Measurements from ENCODE around the gene ARHGAP24.

ARHGAP24 gene

DNA sequence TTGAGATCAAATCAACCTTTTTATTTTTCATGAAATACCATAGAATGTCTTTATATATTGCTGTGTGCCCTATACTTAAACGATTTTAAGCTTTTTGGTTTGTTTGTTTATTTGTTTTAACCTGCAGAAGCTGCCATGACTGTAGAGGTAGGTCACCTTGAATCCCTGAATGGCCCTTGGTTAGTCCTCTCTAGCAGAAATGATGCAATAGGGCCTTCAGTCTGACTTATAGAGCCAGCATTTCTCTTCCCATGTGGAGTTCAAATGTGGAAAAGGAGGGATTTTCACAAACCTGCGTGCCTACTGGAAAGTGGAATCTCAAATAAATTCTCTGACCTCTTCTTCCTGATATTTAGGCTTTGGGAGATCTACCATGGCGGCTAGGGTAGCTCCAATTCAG lies 557.0 kb downstream of the ARHGAP24 start:
- Histone ChIP-seq H3K36me3 (ENCODE audit: control insufficient read depth in 1 of 2, insufficient read depth in 2 of 2, low read length in 2 of 2) (no peaks in the 10 kb centered on the region), H3K9ac (ENCODE audit: low read depth in 1 of 2, low read length in 2 of 2) (no peak overlapping the region), H3K27me3 (ENCODE audit: control insufficient read depth in 1 of 2, insufficient read depth in 2 of 2, low read length in 2 of 2) (no peaks in the 10 kb centered on the region), H3K27ac (ENCODE audit: low read depth, low read length) (no peak overlapping the region), H3K4me1 (ENCODE audit: control insufficient read depth in 1 of 2, insufficient read depth in 2 of 2, low read length in 2 of 2) (no peaks in the 10 kb centered on the region), H3K4me3 (ENCODE audit: low read depth in 1 of 2, low read length in 2 of 2) (no peak overlapping the region), H3K9me3 (ENCODE audit: control insufficient read depth in 1 of 2, low read length in 2 of 2) (no peaks in the 10 kb centered on the region)

DNA sequence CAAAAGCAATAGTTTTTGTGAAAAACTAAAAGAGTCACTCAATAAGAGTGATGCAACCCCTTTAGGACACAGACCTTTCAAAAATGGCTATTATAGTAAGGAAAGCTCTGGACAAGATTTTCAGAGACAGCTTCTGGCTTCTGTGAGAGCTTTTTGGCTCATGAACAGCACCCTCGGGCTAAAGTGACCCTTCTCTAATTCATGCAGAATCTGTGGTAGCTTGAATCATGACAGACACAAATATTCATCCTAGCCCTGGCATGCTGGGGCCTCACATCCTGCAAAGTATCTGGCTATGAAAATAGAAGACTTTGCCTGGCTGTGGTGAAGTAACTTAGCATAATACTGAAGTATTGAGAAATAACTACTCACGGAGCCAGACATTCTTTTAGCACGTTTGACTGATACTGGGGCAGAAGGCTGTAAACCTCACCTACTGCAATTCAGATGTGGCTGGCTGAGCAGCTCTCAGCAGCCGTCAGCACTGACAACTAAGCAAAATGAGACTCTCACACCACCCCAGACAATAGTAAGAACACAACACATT lies 557.6 kb downstream of the ARHGAP24 start:
- Histone ChIP-seq H3K4me3 (ENCODE audit: low read depth in 1 of 2, low read length in 2 of 2) (no peak overlapping the region), H3K36me3 (ENCODE audit: control insufficient read depth in 1 of 2, insufficient read depth in 2 of 2, low read length in 2 of 2) (no peaks in the 10 kb centered on the region), H3K9me3 (ENCODE audit: control insufficient read depth in 1 of 2, low read length in 2 of 2) (no peaks in the 10 kb centered on the region)

DNA sequence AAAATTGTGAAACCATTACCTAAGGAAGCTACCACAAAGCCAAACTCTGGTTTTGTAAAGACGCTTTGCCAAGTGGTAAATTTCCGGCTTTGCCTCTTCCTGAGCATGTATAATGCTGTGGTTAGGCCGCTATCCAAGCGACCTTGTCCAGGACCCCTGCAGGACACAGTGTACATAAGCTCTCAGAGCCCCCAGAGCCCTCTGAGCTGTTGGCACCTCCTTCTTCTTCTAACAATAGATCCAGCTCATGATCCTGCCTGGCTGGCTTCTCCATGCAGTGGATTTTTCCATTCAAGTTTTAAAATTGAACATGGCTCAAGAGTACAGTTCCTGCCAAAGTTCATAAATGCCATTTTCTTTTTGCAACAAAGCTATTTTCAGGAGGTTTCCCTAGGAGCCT lies 558.2 kb downstream of the ARHGAP24 start:
- no peak overlapping the region for H3K9ac ChIP-seq (ENCODE audit: low read depth in 1 of 2, low read length in 2 of 2)
- H3K27ac ChIP-seq (ENCODE audit: low read depth, low read length): no peak overlapping the region
- H3K4me1 ChIP-seq (ENCODE audit: control insufficient read depth in 1 of 2, insufficient read depth in 2 of 2, low read length in 2 of 2): no peaks in the 10 kb centered on the region
- H3K27me3 ChIP-seq (ENCODE audit: control insufficient read depth in 1 of 2, insufficient read depth in 2 of 2, low read length in 2 of 2): no peaks in the 10 kb centered on the region
- H3K9me3 ChIP-seq (ENCODE audit: control insufficient read depth in 1 of 2, low read length in 2 of 2): no peaks in the 10 kb centered on the region
- H3K36me3 ChIP-seq (ENCODE audit: control insufficient read depth in 1 of 2, insufficient read depth in 2 of 2, low read length in 2 of 2): no peaks in the 10 kb centered on the region
- H3K4me3 ChIP-seq (ENCODE audit: low read depth in 1 of 2, low read length in 2 of 2): no peak overlapping the region

More for the DNA sequence above, 557.6 kb downstream of the ARHGAP24 start:
- Histone ChIP-seq H3K27ac (ENCODE audit: low read depth, low read length) (no peak overlapping the region), H3K27me3 (ENCODE audit: control insufficient read depth in 1 of 2, insufficient read depth in 2 of 2, low read length in 2 of 2) (no peaks in the 10 kb centered on the region), H3K4me1 (ENCODE audit: control insufficient read depth in 1 of 2, insufficient read depth in 2 of 2, low read length in 2 of 2) (no peaks in the 10 kb centered on the region), H3K9ac (ENCODE audit: low read depth in 1 of 2, low read length in 2 of 2) (no peak overlapping the region)

- Histone ChIP-seq H3K9me3 (ENCODE audit: control insufficient read depth in 1 of 2, low read length in 2 of 2) (no peaks in the 10 kb centered on the region), H3K4me3 (ENCODE audit: low read depth in 1 of 2, low read length in 2 of 2) (no peak overlapping the region), H3K4me1 (ENCODE audit: control insufficient read depth in 1 of 2, insufficient read depth in 2 of 2, low read length in 2 of 2) (no peaks in the 10 kb centered on the region), H3K27ac (ENCODE audit: low read depth, low read length) (no peak overlapping the region), H3K9ac (ENCODE audit: low read depth in 1 of 2, low read length in 2 of 2) (no peak overlapping the region), H3K36me3 (ENCODE audit: control insufficient read depth in 1 of 2, insufficient read depth in 2 of 2, low read length in 2 of 2) (no peaks in the 10 kb centered on the region), H3K27me3 (ENCODE audit: control insufficient read depth in 1 of 2, insufficient read depth in 2 of 2, low read length in 2 of 2) (no peaks in the 10 kb centered on the region)
Measured at GRCh38 chr4:86034616-86035015, 559.7 kb downstream of the ARHGAP24 start.

GRCh38 chr4:86035688-86036087 lies 560.7 kb downstream of the ARHGAP24 start:
- no peak overlapping the region for H3K4me3 ChIP-seq (ENCODE audit: low read depth in 1 of 2, low read length in 2 of 2)
- H3K36me3 ChIP-seq (ENCODE audit: control insufficient read depth in 1 of 2, insufficient read depth in 2 of 2, low read length in 2 of 2): no peaks in the 10 kb centered on the region
- H3K27ac ChIP-seq (ENCODE audit: low read depth, low read length): no peak overlapping the region
- no peaks in the 10 kb centered on the region for H3K27me3 ChIP-seq (ENCODE audit: control insufficient read depth in 1 of 2, insufficient read depth in 2 of 2, low read length in 2 of 2)
- no peaks in the 10 kb centered on the region for H3K4me1 ChIP-seq (ENCODE audit: control insufficient read depth in 1 of 2, insufficient read depth in 2 of 2, low read length in 2 of 2)
- no peaks in the 10 kb centered on the region for H3K9me3 ChIP-seq (ENCODE audit: control insufficient read depth in 1 of 2, low read length in 2 of 2)
- H3K9ac ChIP-seq (ENCODE audit: low read depth in 1 of 2, low read length in 2 of 2): no peak overlapping the region

DNA sequence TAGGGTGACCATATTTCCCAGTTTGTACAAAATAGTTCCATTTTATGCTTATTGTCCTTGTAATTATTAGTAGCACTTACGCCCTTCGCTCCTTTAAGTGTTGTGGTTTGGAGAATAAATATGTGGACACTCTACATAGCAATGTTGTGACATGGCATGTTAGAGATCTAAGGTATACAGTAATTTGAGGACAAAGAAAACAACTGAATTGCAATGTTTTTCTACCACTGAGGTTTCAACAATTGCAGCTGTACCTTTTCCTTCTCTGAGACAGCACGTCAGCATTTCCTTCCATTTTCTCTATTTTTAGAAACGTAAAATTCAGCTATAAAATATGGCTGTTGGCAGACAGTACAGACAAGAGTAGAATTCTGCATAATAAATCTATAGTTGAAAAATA lies 561.8 kb downstream of the ARHGAP24 start:
- Histone ChIP-seq H3K9ac (ENCODE audit: low read depth in 1 of 2, low read length in 2 of 2) (no peak overlapping the region), H3K27me3 (ENCODE audit: control insufficient read depth in 1 of 2, insufficient read depth in 2 of 2, low read length in 2 of 2) (no peaks in the 10 kb centered on the region), H3K36me3 (ENCODE audit: control insufficient read depth in 1 of 2, insufficient read depth in 2 of 2, low read length in 2 of 2) (no peaks in the 10 kb centered on the region), H3K9me3 (ENCODE audit: control insufficient read depth in 1 of 2, low read length in 2 of 2) (no peaks in the 10 kb centered on the region), H3K4me1 (ENCODE audit: control insufficient read depth in 1 of 2, insufficient read depth in 2 of 2, low read length in 2 of 2) (no peaks in the 10 kb centered on the region), H3K4me3 (ENCODE audit: low read depth in 1 of 2, low read length in 2 of 2) (no peak overlapping the region), H3K27ac (ENCODE audit: low read depth, low read length) (no peak overlapping the region)

DNA sequence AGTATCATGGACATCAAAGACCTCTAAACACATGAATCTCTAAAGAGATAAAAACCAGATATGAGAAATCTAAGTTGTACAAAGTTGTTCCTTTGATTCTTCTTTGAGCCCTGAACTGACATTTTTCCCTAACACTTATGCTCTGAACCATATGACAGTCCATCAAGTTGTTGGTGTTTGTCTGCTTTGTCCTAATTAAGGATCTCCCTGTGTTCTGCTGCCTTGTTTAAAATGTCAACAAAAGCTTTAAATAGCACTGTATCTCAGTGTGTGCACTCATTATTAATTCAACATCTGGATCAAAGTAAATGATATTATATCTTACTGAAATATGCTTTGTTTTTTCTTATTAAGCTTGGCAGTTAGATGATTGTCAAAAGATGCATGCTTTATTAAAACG lies 563.1 kb downstream of the ARHGAP24 start:
- Histone ChIP-seq H3K36me3 (ENCODE audit: control insufficient read depth in 1 of 2, insufficient read depth in 2 of 2, low read length in 2 of 2) (no peaks in the 10 kb centered on the region), H3K27ac (ENCODE audit: low read depth, low read length) (no peak overlapping the region), H3K4me3 (ENCODE audit: low read depth in 1 of 2, low read length in 2 of 2) (no peak overlapping the region), H3K4me1 (ENCODE audit: control insufficient read depth in 1 of 2, insufficient read depth in 2 of 2, low read length in 2 of 2) (no peaks in the 10 kb centered on the region), H3K9ac (ENCODE audit: low read depth in 1 of 2, low read length in 2 of 2) (no peak overlapping the region), H3K9me3 (ENCODE audit: control insufficient read depth in 1 of 2, low read length in 2 of 2) (no peaks in the 10 kb centered on the region), H3K27me3 (ENCODE audit: control insufficient read depth in 1 of 2, insufficient read depth in 2 of 2, low read length in 2 of 2) (no peaks in the 10 kb centered on the region)

DNA sequence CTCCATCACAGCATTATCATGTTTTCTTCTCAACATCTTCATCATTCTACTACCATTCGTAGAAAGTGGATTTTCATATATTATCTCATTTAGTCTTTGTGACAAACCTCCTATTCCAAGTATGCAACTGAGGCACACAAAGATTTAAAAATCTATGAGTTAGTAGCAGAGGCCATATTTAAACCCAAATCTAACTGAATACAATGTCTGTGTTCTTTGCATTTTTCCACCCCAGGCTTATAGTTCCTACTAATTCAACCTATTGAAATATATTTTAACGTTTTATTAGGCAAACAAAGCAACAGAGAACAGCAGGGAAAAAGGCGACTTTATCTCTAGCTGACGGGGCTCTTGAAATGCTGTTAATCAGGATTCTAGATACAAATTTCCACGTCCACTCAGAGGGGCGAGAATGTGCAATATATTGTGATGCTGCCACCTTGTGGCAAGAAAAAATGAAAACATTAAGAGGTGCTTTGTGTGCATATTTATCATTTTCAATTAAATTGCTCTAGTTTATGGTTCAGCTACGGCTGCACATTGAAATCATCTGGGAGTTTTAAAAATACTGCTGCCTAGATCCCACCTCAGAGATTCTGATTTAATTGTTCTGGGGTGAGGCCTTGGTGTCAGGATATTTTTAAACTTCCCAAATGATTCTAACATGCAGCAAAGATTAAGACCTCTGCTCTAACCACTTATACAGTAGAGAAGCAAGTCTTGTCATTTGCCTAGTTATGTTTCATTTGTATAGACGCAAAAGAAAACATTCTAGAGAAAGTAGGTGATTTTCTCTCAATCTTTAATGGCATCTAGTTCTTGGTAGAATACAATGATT lies 569.0 kb downstream of the ARHGAP24 start:
- no peak overlapping the region for H3K9ac ChIP-seq (ENCODE audit: low read depth in 1 of 2, low read length in 2 of 2)
- no peaks in the 10 kb centered on the region for H3K9me3 ChIP-seq (ENCODE audit: control insufficient read depth in 1 of 2, low read length in 2 of 2)
- H3K27ac ChIP-seq (ENCODE audit: low read depth, low read length): no peak overlapping the region
- no peaks in the 10 kb centered on the region for H3K36me3 ChIP-seq (ENCODE audit: control insufficient read depth in 1 of 2, insufficient read depth in 2 of 2, low read length in 2 of 2)
- no peaks in the 10 kb centered on the region for H3K27me3 ChIP-seq (ENCODE audit: control insufficient read depth in 1 of 2, insufficient read depth in 2 of 2, low read length in 2 of 2)
- H3K4me1 ChIP-seq (ENCODE audit: control insufficient read depth in 1 of 2, insufficient read depth in 2 of 2, low read length in 2 of 2): no peaks in the 10 kb centered on the region
- H3K4me3 ChIP-seq (ENCODE audit: low read depth in 1 of 2, low read length in 2 of 2): no peak overlapping the region

DNA sequence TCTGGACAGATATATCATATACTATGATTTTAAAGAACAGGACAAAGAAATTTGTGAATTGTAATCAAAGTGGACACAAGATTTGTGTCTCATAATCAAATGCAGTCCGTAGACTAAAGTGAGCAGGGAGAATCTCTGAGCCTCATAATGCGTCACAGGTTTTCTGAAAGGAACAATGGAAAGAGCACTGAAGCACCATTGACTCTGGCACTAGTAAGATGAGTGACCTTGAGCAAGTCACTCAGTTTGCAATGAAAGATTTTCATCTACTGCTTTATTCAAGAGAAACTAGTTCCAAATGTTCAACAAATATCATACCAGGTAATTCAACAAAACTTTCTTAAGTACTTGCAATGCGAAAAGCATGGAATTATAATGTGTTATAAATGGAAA lies 569.6 kb downstream of the ARHGAP24 start:
- Histone ChIP-seq H3K4me3 (ENCODE audit: low read depth in 1 of 2, low read length in 2 of 2) (no peak overlapping the region), H3K9me3 (ENCODE audit: control insufficient read depth in 1 of 2, low read length in 2 of 2) (no peaks in the 10 kb centered on the region), H3K36me3 (ENCODE audit: control insufficient read depth in 1 of 2, insufficient read depth in 2 of 2, low read length in 2 of 2) (no peaks in the 10 kb centered on the region), H3K9ac (ENCODE audit: low read depth in 1 of 2, low read length in 2 of 2) (no peak overlapping the region), H3K27ac (ENCODE audit: low read depth, low read length) (no peak overlapping the region), H3K27me3 (ENCODE audit: control insufficient read depth in 1 of 2, insufficient read depth in 2 of 2, low read length in 2 of 2) (no peaks in the 10 kb centered on the region), H3K4me1 (ENCODE audit: control insufficient read depth in 1 of 2, insufficient read depth in 2 of 2, low read length in 2 of 2) (no peaks in the 10 kb centered on the region)

DNA sequence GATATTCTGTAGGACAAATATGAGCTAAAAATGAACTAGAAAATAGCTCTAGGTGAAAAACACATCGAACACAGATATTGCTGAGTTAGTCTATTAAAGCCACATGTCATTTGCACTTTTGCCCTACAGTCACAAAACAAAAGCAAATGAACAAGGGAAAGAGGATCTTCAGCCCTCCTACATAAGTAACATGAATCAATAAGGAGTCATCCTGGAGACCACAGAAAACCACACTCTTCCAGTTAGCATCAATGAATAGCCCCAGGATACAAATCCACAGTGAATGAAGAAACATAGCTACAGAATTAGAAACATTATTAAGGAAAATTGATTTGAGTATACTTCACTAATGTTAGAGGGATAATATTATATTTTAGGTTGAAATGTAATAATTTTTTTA lies 573.5 kb downstream of the ARHGAP24 start:
- no peaks in the 10 kb centered on the region for H3K4me1 ChIP-seq (ENCODE audit: control insufficient read depth in 1 of 2, insufficient read depth in 2 of 2, low read length in 2 of 2)
- H3K27me3 ChIP-seq (ENCODE audit: control insufficient read depth in 1 of 2, insufficient read depth in 2 of 2, low read length in 2 of 2): no peaks in the 10 kb centered on the region

More for the DNA sequence above, 573.5 kb downstream of the ARHGAP24 start:
- no peak overlapping the region for H3K9ac ChIP-seq (ENCODE audit: low read depth in 1 of 2, low read length in 2 of 2)
- H3K36me3 ChIP-seq (ENCODE audit: control insufficient read depth in 1 of 2, insufficient read depth in 2 of 2, low read length in 2 of 2): no peaks in the 10 kb centered on the region
- H3K27ac ChIP-seq (ENCODE audit: low read depth, low read length): no peak overlapping the region
- no peaks in the 10 kb centered on the region for H3K9me3 ChIP-seq (ENCODE audit: control insufficient read depth in 1 of 2, low read length in 2 of 2)
- H3K4me3 ChIP-seq (ENCODE audit: low read depth in 1 of 2, low read length in 2 of 2): no peak overlapping the region

Data from duodenal mucosa (tissue), 2 donors.